GM12878 (cell line): ENCODE results near the gene PLK2.

Source experiments
- ETV6 ChIP-seq, 2 experiments: fragments of 450-650 bp in 1 of 2; IDR thresholded peaks in 1 of 2; conservative IDR thresholded peaks in 1 of 2; 2 replicates each; pipeline ENCODE4 v1.6.1; 2014; ENCODE audit warnings: antibody characterized with exemption in 1 of 2, borderline replicate concordance in 1 of 2, low read depth in 1 of 2, mild to moderate bottlenecking in 1 of 2, moderate library complexity in 1 of 2
- KDM1A ChIP-seq: fragments of 200-600 bp; sonication (generic); IDR thresholded peaks from 2 replicates; pipeline ENCODE4 v1.6.1; 2016; ENCODE audit warnings: borderline replicate concordance
- POLR2AphosphoS5 ChIP-seq: IDR thresholded peaks from 2 replicates; pipeline ENCODE4 v1.6.1; 2011; ENCODE audit warnings: mild to moderate bottlenecking, low read length, inconsistent platforms
- RAD21 ChIP-seq: IDR thresholded peaks from 2 replicates; pipeline ENCODE4 v1.6.1; 2011; ENCODE audit warnings: mild to moderate bottlenecking, low read depth, low read length, moderate library complexity; ENCODE audit not compliant: insufficient read depth
- STAT3 ChIP-seq: IDR thresholded peaks from 2 replicates; pipeline ENCODE4 v1.6.1; 2011; ENCODE audit warnings: low read depth, low read length, improper control_type of control experiment
- TARDBP ChIP-seq: IDR thresholded peaks from 2 replicates; pipeline ENCODE4 v1.6.1; 2016; ENCODE audit warnings: borderline replicate concordance
- TF ChIP-seq, protein P1 (sequence below): fragments of 450-650 bp; IDR thresholded peaks from 2 replicates; pipeline ENCODE4 v1.6.1; 2017; ENCODE audit warnings: low read depth, mild to moderate bottlenecking, moderate library complexity
- TF ChIP-seq, protein P2 (sequence below): fragments of 450-650 bp; IDR thresholded peaks from 2 replicates; pipeline ENCODE4 v1.6.1; 2016; ENCODE audit warnings: mild to moderate bottlenecking
- TF ChIP-seq, protein P3 (sequence below), 3 experiments: IDR thresholded peaks in 2 of 3; conservative IDR thresholded peaks in 1 of 3; 2 replicates each; pipeline ENCODE4 v1.5.1; 2011; ENCODE audit warnings: low read depth in 3 of 3, low read length in 3 of 3, mild to moderate bottlenecking in 3 of 3, control low read depth in 2 of 3, moderate library complexity in 2 of 3, inconsistent platforms in 1 of 3, mixed read lengths in 1 of 3; ENCODE audit not compliant: control insufficient read depth in 2 of 3, insufficient read depth in 1 of 3; ENCODE audit errors: extremely low read depth in 1 of 3

DNA sequence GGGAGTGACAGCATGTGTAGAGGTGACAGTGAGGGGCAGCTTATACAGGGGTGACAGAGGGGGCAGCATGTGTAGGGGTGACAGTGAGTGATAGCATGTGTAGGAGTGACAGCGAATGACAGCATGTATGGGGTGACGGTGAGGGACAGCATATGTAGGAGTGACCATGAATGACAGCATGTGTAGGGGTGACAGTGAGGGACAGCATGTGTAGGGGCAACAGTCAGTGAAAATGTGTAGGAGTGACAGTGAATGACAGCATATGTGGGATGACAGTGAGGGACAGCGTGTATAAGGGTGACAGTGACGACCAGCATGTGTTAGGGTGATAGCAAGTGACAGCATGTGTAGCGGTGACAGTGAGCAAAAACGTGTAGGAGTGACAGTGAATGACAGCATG lies 21.9 kb upstream of the PLK2 start:
- TF ChIP-seq, protein P1, sequence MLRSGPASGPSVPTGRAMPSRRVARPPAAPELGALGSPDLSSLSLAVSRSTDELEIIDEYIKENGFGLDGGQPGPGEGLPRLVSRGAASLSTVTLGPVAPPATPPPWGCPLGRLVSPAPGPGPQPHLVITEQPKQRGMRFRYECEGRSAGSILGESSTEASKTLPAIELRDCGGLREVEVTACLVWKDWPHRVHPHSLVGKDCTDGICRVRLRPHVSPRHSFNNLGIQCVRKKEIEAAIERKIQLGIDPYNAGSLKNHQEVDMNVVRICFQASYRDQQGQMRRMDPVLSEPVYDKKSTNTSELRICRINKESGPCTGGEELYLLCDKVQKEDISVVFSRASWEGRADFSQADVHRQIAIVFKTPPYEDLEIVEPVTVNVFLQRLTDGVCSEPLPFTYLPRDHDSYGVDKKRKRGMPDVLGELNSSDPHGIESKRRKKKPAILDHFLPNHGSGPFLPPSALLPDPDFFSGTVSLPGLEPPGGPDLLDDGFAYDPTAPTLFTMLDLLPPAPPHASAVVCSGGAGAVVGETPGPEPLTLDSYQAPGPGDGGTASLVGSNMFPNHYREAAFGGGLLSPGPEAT = no peak
- no peak for TF ChIP-seq ETV6 (conservative IDR thresholded peaks at IDR 0.05 in 1 of 2, IDR thresholded peaks at IDR 0.05 in 1 of 2; ENCODE audit: borderline replicate concordance in 1 of 2, low read depth in 1 of 2)
- no peak for TF ChIP-seq STAT3
- TF ChIP-seq, protein P2, sequence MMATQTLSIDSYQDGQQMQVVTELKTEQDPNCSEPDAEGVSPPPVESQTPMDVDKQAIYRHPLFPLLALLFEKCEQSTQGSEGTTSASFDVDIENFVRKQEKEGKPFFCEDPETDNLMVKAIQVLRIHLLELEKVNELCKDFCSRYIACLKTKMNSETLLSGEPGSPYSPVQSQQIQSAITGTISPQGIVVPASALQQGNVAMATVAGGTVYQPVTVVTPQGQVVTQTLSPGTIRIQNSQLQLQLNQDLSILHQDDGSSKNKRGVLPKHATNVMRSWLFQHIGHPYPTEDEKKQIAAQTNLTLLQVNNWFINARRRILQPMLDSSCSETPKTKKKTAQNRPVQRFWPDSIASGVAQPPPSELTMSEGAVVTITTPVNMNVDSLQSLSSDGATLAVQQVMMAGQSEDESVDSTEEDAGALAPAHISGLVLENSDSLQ = no peak
- TF ChIP-seq, protein P3, sequence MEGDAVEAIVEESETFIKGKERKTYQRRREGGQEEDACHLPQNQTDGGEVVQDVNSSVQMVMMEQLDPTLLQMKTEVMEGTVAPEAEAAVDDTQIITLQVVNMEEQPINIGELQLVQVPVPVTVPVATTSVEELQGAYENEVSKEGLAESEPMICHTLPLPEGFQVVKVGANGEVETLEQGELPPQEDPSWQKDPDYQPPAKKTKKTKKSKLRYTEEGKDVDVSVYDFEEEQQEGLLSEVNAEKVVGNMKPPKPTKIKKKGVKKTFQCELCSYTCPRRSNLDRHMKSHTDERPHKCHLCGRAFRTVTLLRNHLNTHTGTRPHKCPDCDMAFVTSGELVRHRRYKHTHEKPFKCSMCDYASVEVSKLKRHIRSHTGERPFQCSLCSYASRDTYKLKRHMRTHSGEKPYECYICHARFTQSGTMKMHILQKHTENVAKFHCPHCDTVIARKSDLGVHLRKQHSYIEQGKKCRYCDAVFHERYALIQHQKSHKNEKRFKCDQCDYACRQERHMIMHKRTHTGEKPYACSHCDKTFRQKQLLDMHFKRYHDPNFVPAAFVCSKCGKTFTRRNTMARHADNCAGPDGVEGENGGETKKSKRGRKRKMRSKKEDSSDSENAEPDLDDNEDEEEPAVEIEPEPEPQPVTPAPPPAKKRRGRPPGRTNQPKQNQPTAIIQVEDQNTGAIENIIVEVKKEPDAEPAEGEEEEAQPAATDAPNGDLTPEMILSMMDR (IDR thresholded peaks at IDR 0.05 in 2 of 3, conservative IDR thresholded peaks at IDR 0.05 in 1 of 3; ENCODE audit: control insufficient read depth in 2 of 3, extremely low read depth in 1 of 3, insufficient read depth in 1 of 3, low read depth in 3 of 3, low read length in 3 of 3) = no peak
- TF ChIP-seq TARDBP = no peak
- no peak for TF ChIP-seq POLR2AphosphoS5
- TF ChIP-seq KDM1A = no peak
- no peak for TF ChIP-seq RAD21
